Panc1 (cell line): ENCODE data around the gene PEAR1. TPM values are rescaled to one million over a fixed set of nuclear protein-coding genes. Genes with fewer than 3 reads are reported as not detected.

Experiments used
- ATAC-seq: fragments of 200-7000 bp; cut with Tn5 transposase; 2 replicates; pipeline ENCODE4 v1.9.1; 2020; ENCODE audit warnings: mild to moderate bottlenecking, moderate library complexity
- BruUV-seq: library from RNA; stranded (reverse); fragments of 400-500 nt; replicated peaks from 2 replicates; lab custom pipeline; 2021; lab: Mats Ljungman, UMichigan
- CTCF ChIA-PET: fragments of 300-600 bp; sonication (Branson Sonifier 250); formaldehyde crosslinking; loops from one replicate; lab custom pipeline; 2022; ENCODE audit warnings: antibody characterized with exemption; lab: Charles Lee
- POLR2A ChIA-PET: fragments of 300-600 bp; sonication (Branson Sonifier 250); formaldehyde crosslinking; loops from one replicate; lab custom pipeline; 2022; ENCODE audit warnings: antibody characterized with exemption; lab: Charles Lee
- DNase-seq: peaks from one replicate; pipeline ENCODE4 v3.0.0-alpha.2; 2010; ENCODE audit warnings: low read depth, low spot score
- H3K27ac ChIP-seq: 2 replicates; pipeline ENCODE4 v1.5.1; 2011; ENCODE audit warnings: mild to moderate bottlenecking, low read length, inconsistent platforms
- H3K27me3 ChIP-seq: fragments of 200-500 bp; sonication (Bioruptor generic); 2 replicates; pipeline ENCODE4 v1.6.0; 2014; ENCODE audit warnings: low read length, inconsistent platforms; ENCODE audit not compliant: control insufficient read depth, insufficient read depth
- H3K36me3 ChIP-seq: fragments of 200-500 bp; sonication (Bioruptor generic); 2 replicates; pipeline ENCODE4 v1.5.1; 2014; ENCODE audit warnings: inconsistent platforms, mild to moderate bottlenecking, low read length, moderate library complexity; ENCODE audit not compliant: control insufficient read depth, insufficient read depth
- H3K4me1 ChIP-seq: 2 replicates; pipeline ENCODE4 v1.5.1; 2011; ENCODE audit warnings: inconsistent platforms, mild to moderate bottlenecking, low read length, moderate library complexity; ENCODE audit not compliant: control insufficient read depth, insufficient read depth
- H3K4me3 ChIP-seq, 2 experiments: 2 replicates each; pipeline ENCODE4 v1.5.1; 2011 to 2012; ENCODE audit warnings: low read depth in 2 of 2, low read length in 2 of 2, mild to moderate bottlenecking in 2 of 2, inconsistent platforms in 1 of 2, moderate library complexity in 1 of 2
- H3K9me3 ChIP-seq: fragments of 200-500 bp; sonication (Bioruptor generic); 2 replicates; pipeline ENCODE4 v1.5.1; 2014; ENCODE audit warnings: low read depth, mild to moderate bottlenecking, inconsistent platforms, low read length, moderate library complexity; ENCODE audit not compliant: control insufficient read depth, insufficient read depth
- CTCF ChIP-seq: fragments of 450-650 bp; IDR thresholded peaks from 2 replicates; pipeline ENCODE4 v1.5.1; 2017; ENCODE audit warnings: mild to moderate bottlenecking
- POLR2AphosphoS5 ChIP-seq: IDR thresholded peaks from 2 replicates; pipeline ENCODE4 v1.6.1; 2012; ENCODE audit warnings: mild to moderate bottlenecking, low read depth, low read length, moderate library complexity
- REST ChIP-seq, 2 experiments: IDR thresholded peaks; 2 replicates each; pipeline ENCODE4 v1.6.1; 2011 to 2012; ENCODE audit warnings: low read depth in 2 of 2, control low read depth in 1 of 2, low read length in 1 of 2, mild to moderate bottlenecking in 1 of 2, moderate library complexity in 1 of 2; ENCODE audit not compliant: insufficient read depth in 1 of 2
- SIN3A ChIP-seq: IDR thresholded peaks from 2 replicates; pipeline ENCODE4 v1.6.1; 2012; ENCODE audit warnings: low read depth, mild to moderate bottlenecking, low read length, moderate library complexity, borderline replicate concordance; ENCODE audit not compliant: insufficient read depth
- TCF7L2 ChIP-seq: IDR thresholded peaks from 2 replicates; pipeline ENCODE4 v1.6.1; 2011; ENCODE audit warnings: mild to moderate bottlenecking, low read depth, low read length, inconsistent platforms
- in situ Hi-C: cut with HindIII; loops from 2 replicates; pipeline ENCODE4 v1.10.0; 2016; ENCODE audit warnings: low sequenced_read_pairs, low pct_unique_long_range_greater_than_20kb
- intact Hi-C: fragments of 100-400 bp; cut with micrococcal nuclease; formaldehyde crosslinking; loops from one replicate; pipeline ENCODE4 v1.10.0; 2022; ENCODE audit not compliant: unreplicated experiment
- total RNA-seq: library from RNA; stranded (reverse); gene quantifications from one replicate; pipeline ENCODE4 v1.2.1, GENCODE V29; 2021; ENCODE audit not compliant: unreplicated experiment

The PEAR1 gene
- total RNA-seq, 1 experiment from 2014 or later, result 16.1 TPM

- ChIA-PET CTCF (no interaction called here), POLR2A (no interaction called here)
- in situ Hi-C loops, result no loop called here
- H3K9me3 ChIP-seq, result no peaks in the 10 kb centered on the region
- no peaks in the 10 kb centered on the region for H3K27me3 ChIP-seq
- no peaks in the 10 kb centered on the region for H3K36me3 ChIP-seq
- ATAC-seq (no peak), DNase-seq (no peak)
- H3K4me1 ChIP-seq, result peaks cover 16% of the 10 kb centered on the region
- no TSS peak for BruUV-seq
- H3K4me3 ChIP-seq, result no peak overlapping the region
- no peak overlapping the region for H3K27ac ChIP-seq
- TF ChIP-seq TCF7L2, result no peak
- no peak for TF ChIP-seq CTCF
- no peak for TF ChIP-seq REST (IDR thresholded peaks at IDR 0.05; ENCODE audit: insufficient read depth in 1 of 2, low read depth in 2 of 2, low read length in 1 of 2)
- TF ChIP-seq POLR2AphosphoS5, result no peak
- TF ChIP-seq SIN3A, result no peak
- intact Hi-C loops, result no loop called here
Measured at GRCh38 chr1:156905651-156906050, 12.1 kb downstream of the PEAR1 start.

GRCh38 chr1:156906206-156906906 lies 12.8 kb downstream of the PEAR1 start:
- peaks cover 11% of the 10 kb centered on the region for H3K4me1 ChIP-seq
- intact Hi-C loops, result no loop called here
- no peak for ATAC-seq

More at GRCh38 chr1:156906206-156906906, 12.8 kb downstream of the PEAR1 start:
- CTCF ChIA-PET, result no interaction called here
- no peaks in the 10 kb centered on the region for H3K9me3 ChIP-seq
- no peak overlapping the region for H3K4me3 ChIP-seq
- in situ Hi-C loops, result no loop called here
- TF ChIP-seq REST (IDR thresholded peaks at IDR 0.05; ENCODE audit: insufficient read depth in 1 of 2, low read depth in 2 of 2, low read length in 1 of 2), result no peak
- BruUV-seq, result no TSS peak
- DNase-seq, result no peak
- H3K27ac ChIP-seq, result no peak overlapping the region
- no peaks in the 10 kb centered on the region for H3K27me3 ChIP-seq
- POLR2A ChIA-PET, result no interaction called here
- no peaks in the 10 kb centered on the region for H3K36me3 ChIP-seq
